ENCODE data around the gene INSIG1.

The INSIG1 gene

DNA sequence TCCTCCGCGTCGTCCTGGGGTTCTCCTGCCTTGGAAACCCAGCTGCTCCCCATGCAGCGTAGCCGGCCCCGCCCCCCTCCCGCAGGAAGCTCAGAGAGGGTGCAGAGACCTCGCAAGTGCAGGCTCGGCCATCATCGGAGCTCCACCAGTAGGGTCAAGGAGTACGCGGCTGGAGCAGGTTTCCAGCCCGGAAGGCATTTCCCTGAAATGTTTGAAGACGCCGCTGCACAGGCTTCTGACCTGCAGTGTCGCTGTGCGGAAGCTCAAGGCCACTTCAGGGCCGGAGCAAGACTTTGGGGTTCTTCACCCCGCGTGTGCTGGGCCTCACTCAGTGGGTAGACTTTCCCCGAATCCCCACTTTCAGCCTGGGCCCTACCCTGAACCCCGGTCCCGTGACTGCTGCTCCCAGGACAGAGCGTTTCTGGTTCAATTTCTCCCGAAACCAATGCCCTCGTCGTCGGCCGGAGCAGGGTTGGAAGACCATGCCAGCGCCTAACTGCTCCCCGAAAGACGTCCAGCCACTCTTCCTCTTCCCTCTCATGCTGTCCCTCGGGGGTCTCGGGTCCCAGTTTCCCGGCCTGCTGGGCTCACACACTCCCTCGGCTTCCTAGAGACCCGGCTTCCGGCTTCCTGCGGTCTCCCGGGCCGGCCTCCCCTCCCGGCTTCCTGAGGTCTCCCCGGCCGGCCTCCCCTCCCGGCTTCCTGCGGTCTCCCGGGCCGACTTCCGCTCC, 52.1 kb downstream of the INSIG1 start:
- no peak for DNase-seq (ENCODE audit: low read depth)

DNA sequence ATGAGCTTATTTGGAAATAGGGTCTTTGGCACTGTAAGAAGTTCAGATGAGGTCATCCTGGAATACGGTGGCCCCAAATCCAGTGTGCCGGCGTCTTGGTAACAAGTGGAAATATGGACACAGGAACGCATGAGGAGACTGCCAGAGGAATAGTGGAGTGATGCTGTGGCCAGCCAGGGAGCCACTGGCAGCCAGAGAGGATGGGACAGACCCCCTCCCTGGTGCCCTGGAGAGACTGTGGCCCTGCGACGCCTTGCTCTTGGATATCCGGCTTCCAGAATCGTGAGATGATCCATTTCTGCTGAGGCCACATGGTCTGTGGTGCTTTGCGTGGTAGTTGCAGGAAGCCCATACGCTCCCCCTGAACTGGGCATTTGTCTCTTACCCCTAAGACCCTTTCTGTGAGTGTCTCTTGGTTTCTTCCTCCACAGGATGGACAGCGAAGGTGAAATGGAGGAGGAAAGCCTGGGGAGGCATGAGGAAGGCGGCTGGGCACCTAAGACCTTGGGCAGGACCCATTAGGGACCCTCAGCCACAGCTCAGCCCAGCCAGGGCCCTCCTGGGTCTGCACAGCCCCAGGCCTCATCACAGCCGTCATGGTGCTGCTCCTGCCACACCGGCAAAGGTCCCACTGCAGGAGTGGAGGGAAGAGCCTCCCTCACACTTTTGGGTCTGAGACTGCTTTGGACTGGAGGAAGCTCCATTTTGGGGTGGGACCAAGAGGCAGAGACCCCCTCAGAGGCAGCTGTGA, 53.6 kb downstream of the INSIG1 start:
- DNase-seq (ENCODE audit: low read depth): no peak

DNA sequence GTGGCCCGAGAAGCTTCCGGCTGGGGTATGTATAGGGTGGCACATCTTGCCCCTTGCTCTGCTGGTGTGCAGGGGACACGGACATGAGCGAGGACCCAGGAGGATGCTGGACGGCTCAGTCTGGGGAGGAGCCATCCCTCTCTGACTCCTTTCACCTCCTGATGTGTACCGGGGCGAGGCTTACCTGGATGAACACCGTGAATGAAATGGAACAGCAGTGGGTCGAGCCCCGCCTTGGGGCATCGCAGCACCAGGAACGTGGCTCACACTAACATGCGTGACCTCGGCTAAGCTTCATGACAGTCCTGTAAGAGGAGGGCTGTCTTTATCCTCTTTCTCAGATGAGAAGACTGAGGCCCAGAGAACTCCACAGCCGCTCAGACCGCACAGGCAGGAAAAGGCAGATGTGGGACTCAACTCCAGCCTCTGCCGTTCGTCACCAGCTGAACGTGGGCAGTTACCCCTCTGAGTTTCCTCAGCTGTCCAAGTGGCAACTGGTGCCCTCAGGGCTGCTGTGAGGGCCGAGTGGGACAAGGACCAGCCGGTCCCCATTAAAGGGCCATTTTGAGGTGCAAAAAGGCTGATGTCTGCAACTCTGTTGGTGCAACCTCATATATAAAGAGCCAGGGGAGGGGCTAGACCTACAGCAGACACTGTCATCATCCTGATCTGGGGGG, 54.5 kb downstream of the INSIG1 start:
- DNase-seq (ENCODE audit: low read depth): no peak

DNA sequence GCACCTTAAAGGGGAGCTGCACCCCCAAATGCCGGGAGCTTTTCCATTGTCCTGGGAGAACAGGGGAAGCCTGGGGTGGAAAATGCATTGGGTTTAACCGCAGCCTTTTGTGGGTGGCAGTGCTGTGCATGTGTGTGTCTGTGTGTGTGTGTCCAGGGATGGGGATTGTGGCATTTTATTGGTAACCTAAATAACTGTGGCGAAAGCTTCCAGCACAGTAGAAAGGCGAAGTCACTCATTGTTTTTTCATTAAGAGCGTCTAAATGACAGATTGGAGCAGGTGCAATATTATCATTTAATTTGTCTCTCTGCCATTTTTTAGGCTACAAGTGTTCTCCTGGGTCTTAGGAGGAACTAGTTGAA, 55.1 kb downstream of the INSIG1 start:
- DNase-seq (ENCODE audit: low read depth): no peak

DNA sequence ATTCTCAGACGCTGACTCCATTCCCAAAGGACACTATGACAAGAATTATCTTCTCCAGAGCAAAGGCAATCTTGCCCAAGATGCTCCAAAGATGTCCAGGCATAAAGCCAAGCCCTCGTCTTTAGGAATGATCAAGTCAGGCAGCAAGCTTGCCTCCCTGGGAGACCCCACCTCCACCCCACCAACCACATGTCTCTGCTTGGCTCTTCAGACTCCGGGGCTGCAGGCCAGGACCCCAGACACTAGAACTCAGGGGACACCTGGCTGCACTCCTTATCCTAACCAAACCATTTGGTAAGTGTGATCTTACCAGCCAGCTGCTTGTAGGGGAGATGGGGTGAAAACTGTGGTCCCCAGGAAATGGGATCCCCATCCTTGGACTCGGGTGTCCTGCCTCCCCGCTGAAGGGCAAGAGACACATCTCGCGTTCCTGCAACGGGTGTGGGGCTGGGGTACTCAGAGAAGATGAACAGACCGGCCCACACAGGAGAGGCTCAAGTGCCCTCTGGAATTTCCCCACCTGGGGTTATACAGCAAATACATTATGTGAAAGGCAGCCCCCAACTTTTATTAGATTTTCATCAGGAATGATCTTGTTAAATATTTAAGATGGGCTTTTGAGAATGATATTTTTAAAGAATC, 55.7 kb downstream of the INSIG1 start:
- no peak for DNase-seq (ENCODE audit: low read depth)

DNA sequence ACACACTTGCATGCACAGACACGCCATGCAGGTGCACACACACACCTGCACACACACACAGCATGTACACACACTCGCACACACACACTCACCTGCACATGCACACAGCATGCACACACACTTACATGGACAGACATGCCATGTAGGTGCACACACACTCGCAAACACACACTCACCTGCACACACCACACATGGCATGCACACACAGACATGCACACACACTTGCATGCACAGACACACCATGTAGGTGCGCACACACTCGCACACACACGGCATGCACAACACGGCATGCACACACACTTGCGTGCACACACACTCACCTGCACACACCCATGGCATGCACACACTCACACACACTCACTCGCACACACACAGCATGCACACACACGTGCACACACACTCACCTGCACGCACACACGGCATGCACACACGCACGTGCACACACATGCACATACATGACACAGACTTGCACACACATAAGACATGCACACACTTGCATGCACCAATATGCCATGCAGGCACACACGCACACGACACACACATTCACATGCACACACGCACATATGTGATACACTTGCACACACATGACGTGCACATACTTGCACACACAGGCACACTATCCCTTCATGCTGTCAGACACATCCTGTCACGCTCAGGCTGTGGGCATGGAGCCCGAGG, 56.8 kb downstream of the INSIG1 start:
- DNase-seq (ENCODE audit: low read depth): no peak

DNA sequence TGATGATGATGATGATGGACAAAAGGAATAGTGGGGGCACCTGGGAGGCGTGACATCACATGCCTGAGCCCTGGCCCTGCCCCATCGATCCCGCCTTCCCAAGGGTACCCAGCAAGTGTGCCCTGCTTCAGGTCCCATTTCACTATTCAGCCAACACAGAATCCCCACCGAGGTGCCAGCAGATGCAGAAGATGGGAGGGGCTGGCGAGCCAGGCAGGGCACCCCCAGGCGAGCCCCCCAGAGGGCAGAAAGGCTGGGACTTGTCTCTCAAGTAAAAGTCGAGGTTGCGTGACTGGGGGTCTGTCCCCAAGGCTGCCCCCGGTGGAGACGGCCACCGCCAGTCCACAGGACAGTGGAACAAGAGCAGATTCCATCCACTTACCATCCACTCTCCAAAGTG, 57.5 kb downstream of the INSIG1 start:
- no peak for DNase-seq (ENCODE audit: low read depth)

DNA sequence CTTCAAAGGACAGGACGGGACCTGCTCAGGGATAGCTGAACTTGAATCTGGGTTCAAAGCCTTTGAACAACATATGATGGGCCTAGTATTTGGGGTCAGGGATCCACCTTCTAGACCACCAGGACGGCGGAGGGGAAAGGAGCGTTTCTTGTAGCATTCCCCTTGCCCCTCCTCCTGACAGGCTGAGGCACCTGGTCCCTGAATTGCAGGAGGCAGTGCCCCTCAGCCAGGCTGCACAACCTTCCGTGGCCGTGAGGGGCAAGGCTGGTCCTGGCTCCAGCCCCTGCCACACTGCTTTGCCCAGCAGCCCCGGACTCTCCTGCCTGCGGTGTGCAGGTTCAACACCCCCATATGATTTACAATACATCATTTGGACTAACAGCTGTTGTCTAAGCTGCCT, 58.1 kb downstream of the INSIG1 start:
- DNase-seq (ENCODE audit: low read depth): no peak

DNA sequence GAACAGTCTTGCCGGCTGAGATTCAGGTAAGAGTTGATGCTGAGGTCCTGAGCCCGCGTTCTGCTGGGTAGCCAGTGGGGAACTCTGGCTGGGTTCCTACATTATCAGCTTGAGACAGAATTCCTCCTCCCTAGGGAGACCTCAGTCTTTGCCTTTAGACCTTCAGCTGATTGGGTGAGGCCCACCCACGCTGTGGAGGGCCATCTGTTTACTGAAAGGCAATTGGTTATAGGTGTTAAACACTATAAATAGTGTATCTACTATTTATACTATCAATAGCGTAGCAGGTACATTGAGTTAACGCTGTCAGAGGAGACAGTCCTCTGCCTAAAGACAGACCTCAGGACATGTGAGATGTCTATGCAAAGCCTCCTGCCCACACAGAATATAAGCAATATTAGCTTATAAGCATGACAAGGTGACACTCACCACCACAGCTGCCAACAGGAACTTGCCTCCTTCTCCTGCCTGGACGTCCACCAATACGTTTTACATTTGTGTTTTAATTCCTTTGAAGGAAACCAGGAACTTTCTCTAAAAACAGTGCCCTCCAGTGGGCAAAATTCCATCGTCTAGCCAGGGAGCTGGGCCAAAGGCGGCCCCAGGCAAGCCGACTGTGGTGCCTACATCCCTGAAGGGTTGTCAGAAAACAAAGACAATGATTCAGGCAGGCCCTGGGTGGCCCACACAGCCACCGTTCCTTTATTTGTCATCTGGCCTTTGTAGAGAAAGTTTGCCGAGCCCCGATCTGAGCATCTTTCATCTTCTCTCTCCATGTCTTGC, 58.8 kb downstream of the INSIG1 start:
- no peak for DNase-seq (ENCODE audit: low read depth)

DNA sequence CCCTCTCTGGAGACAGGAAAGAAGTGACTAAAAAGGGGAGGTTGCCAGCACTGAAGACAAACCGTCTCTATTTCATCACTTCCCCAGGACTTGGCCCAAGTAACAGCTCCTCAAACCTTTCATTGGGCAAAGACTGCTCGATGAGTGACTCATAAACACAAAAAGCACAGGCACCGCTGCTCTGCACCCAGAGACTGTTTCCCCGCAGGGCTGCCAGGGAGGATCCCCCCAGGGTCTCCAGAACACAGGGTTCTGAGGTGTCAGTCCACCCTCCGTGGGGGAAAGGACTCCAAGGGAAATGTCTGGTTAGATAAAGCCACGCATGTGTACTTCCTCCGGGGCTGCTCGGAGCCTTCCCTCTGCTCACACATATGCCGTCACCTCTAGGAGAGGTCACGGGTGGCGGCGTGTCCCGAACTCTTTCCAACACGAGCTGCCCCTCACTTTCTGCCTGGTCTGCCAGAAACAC, 59.9 kb downstream of the INSIG1 start:
- no peak for DNase-seq (ENCODE audit: low read depth)

DNA sequence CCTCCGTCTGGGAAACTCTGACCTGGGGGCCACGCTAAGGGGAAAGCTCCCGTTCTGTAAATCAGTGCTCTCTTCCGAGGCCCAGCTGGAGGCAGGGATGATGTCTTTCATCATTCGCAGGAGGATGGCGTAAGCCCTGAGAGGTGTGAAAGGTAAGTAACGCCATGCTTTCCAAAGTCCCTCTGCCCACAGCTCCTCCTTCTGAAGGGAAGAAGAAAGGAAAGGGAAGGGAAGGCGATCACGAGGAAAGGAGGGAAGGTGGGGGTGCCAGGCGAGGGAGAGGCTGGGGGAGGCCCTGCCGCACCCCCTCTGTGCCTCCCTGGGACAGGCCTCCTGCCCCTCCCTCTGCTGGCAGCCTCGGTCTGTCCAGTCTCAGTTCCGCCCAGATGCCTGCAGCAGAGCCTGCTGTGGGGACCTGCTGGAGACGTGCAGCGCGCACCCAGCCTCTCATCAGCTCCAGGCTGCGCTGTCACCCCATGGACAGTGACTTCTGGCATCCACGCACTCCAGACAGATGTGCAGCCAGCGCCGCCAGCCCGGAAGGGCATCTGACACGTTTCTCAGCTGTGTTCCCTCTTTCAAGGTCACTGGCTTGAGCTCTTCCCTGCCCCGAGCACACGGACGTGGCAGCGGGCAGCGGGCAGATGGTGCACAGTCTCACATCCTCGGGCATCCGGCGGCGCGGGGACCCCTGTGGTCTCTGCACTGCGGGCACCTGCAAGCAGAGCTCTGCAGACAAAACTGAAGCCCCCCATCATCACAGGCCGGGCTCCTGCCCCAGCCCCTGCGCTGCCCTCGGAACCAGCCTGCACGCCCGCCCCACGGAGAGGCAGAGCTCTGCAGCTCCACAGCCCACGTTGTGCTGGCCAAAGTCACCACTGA, 60.6 kb downstream of the INSIG1 start:
- DNase-seq (ENCODE audit: low read depth): no peak

DNA sequence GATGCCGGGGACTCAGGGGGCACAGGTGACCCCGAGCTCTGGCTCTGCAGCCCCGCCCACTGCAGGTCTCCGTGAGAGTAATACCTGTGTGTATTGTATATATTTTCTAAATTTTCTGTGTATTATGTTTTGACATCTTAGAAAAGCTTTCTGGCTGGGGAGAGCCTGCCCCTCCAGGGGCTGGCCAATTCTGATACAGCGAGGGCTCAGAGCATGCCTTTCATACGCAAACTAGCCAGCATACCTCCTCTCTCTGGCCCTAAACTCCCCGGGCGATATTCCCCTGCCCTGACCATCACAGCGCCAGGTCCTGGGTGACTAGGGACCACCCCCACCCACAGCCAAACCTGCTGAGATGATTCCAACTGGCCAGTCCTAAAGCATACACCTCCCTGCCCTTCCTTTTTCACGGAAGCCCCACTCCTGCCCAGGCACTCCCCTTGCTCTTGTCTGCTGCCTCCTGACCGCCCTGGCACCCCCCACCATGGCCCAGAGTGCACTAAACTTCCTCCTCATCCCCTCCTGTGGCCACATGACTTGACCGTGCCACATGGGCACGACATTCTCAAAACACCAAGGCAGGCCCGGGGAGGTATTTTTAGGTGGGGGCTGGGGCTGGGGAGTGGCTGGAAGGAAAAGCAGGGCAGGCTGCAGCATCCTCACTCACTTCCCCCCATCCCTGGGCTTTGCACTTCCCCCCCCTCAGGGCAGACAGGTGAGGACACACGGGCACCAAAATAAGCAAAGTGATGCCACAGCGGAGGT, 61.5 kb downstream of the INSIG1 start:
- no peak for DNase-seq (ENCODE audit: low read depth)
